WI38 (cell line): ENCODE data around the gene CEACAM21.

Experiments
- H3K4me3 ChIP-seq: 2 replicates; pipeline ENCODE4 v1.5.1; 2011; ENCODE audit warnings: low read depth, mild to moderate bottlenecking, control low read depth, low read length
- CTCF ChIP-seq: IDR thresholded peaks from 2 replicates; pipeline ENCODE4 v1.5.1; 2012; ENCODE audit warnings: low read depth, mild to moderate bottlenecking, control low read depth, low read length

Gene CEACAM21

GRCh38 chr19:41626877-41627276 is 50.9 kb downstream of the CEACAM21 start, which contains the start of gene CEACAM4:
CEACAM4 (minus strand) TSS chr19:41627074; CDS start chr19:41626963, 111 bp downstream.
- H3K4me3 ChIP-seq: no peak within 1 kb of the TSS
- TF ChIP-seq CTCF: no peak

- TF ChIP-seq CTCF: no peak
- H3K4me3 ChIP-seq: no peak overlapping the region
Observed at GRCh38 chr19:41627966-41628675, 52.2 kb downstream of the CEACAM21 start.
